ENCODE data around the gene PHC2.

DNA sequence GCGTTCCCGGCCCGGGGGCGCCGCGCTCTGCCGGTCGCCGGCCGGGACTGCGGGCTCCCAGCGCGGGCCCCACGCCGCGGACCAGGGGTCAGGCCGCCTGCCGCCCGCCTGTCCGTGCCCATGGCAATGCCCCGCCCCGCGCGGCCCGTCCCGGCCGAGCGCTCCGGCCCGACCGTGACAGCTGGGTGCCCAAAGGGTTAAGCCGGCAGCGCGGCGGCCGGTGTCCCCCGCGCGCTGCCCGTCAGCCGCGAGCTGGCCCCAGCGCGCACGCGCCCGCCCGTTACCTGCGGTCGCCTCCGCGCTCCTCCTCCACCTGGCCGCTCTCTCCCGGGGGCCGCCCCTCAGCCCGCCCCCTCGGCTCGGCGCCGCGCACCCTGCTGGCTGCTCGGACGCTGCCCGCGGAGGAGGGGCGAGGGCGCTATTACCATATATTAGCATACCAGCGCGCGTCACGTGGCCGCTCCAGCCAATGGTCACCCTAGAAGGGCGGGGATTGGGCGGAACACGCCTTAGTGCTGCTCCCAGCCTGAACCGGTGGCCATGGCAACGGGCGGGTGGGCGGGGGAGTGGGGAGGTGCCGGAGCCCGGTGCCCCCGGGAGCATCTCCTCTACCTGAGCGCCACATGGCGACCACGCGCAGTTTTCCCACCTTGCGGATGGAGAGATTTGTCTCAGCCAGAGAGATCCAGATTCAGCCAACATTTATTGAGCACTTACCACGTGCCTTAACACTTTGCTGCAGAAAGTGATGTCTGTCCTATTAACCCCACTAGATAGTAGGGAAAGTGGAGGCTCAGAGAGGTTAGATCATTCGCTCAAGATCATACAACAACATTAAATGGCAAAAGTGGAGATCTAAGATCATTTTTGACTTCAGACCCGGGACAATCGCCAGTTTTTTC, at the start of gene PHC2:
- TF ChIP-seq ZNF561 (tag by site-specific recombination; IDR thresholded peaks at IDR 0.05; ENCODE audit: borderline replicate concordance) (peak; percentile 37; the same call in 1 of the 2 replicates), ZNF664 (tag by site-specific recombination; IDR thresholded peaks at IDR 0.05) (peak; percentile 96), ZNF76 (tag by site-specific recombination; IDR thresholded peaks at IDR 0.05; ENCODE audit: borderline replicate concordance, low read depth) (no peak), TCF7L2 (IDR thresholded peaks at IDR 0.05; ENCODE audit: borderline replicate concordance, low read depth, low read length) (no peak), HOXC10 (CRISPR knock-in tag; IDR thresholded peaks at IDR 0.05) (no peak), ZBTB26 (tag by site-specific recombination; optimal IDR thresholded peaks at IDR 0.05) (no peak), ZNF274 (IDR thresholded peaks at IDR 0.05; ENCODE audit: low read length) (no peak), ZNF274 (tag by site-specific recombination; IDR thresholded peaks at IDR 0.05; ENCODE audit: borderline replicate concordance) (no peak), ZNF10 (tag by site-specific recombination; IDR thresholded peaks at IDR 0.05) (no peak), PATZ1 (tag by site-specific recombination; IDR thresholded peaks at IDR 0.05) (peak; percentile 41; the same call in 1 of the 2 replicates)
- TF ChIP-seq, protein P1, sequence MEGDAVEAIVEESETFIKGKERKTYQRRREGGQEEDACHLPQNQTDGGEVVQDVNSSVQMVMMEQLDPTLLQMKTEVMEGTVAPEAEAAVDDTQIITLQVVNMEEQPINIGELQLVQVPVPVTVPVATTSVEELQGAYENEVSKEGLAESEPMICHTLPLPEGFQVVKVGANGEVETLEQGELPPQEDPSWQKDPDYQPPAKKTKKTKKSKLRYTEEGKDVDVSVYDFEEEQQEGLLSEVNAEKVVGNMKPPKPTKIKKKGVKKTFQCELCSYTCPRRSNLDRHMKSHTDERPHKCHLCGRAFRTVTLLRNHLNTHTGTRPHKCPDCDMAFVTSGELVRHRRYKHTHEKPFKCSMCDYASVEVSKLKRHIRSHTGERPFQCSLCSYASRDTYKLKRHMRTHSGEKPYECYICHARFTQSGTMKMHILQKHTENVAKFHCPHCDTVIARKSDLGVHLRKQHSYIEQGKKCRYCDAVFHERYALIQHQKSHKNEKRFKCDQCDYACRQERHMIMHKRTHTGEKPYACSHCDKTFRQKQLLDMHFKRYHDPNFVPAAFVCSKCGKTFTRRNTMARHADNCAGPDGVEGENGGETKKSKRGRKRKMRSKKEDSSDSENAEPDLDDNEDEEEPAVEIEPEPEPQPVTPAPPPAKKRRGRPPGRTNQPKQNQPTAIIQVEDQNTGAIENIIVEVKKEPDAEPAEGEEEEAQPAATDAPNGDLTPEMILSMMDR (tag by site-specific recombination; IDR thresholded peaks at IDR 0.05): no peak; the same call in 1 of the 2 replicates
